ENCODE results near the gene RIPK1. TPM values are rescaled to one million over a fixed set of nuclear protein-coding genes. Genes with fewer than 3 reads are reported as not detected.

Gene RIPK1
- total and polyA plus RNA-seq, 10 of the 15 experiments (the other 5 are each of a cell fraction or from before 2014, with no cell fraction given): 1.6 to 11.2 (median 6.3) TPM

- TF ChIP-seq RB1 (IDR thresholded peaks at IDR 0.05; ENCODE audit: borderline replicate concordance) (peak; percentile 87; the same call in 1 of the 2 replicates), CEBPZ (IDR thresholded peaks at IDR 0.05; ENCODE audit: low read depth, low read length) (no peak), SMARCA5 (IDR thresholded peaks at IDR 0.05) (peak; percentile 92), SMAD1 (IDR thresholded peaks at IDR 0.05; ENCODE audit: low read depth, partially characterized antibody) (no peak), NRF1 (conservative IDR thresholded peaks at IDR 0.05; ENCODE audit: low read depth, low read length) (no peak), IRF5 (IDR thresholded peaks at IDR 0.05; ENCODE audit: borderline replicate concordance) (no peak), RCOR1 (conservative IDR thresholded peaks at IDR 0.05; ENCODE audit: low read depth, low read length) (no peak), MYC (IDR thresholded peaks at IDR 0.05; ENCODE audit: insufficient read depth, insufficient read length, insufficient replicate concordance, low read length, severe bottlenecking) (no peak), ZBTB11 (CRISPR knock-in tag; IDR thresholded peaks at IDR 0.05) (peak; percentile 66), CREM (IDR thresholded peaks at IDR 0.05; ENCODE audit: low read depth) (no peak), JUND (IDR thresholded peaks at IDR 0.05; ENCODE audit: low read depth, low read length) (no peak), ZZZ3 (IDR thresholded peaks at IDR 0.05; ENCODE audit: control insufficient read depth, insufficient read length, low read depth) (no peak), SMC3 (IDR thresholded peaks at IDR 0.05; ENCODE audit: borderline replicate concordance, low read length) (no peak), MTA2 (IDR thresholded peaks at IDR 0.05; ENCODE audit: low read depth) (no peak), MYB (IDR thresholded peaks at IDR 0.05; ENCODE audit: borderline replicate concordance, low read depth, low read length) (no peak)
- TF ChIP-seq, protein P1, sequence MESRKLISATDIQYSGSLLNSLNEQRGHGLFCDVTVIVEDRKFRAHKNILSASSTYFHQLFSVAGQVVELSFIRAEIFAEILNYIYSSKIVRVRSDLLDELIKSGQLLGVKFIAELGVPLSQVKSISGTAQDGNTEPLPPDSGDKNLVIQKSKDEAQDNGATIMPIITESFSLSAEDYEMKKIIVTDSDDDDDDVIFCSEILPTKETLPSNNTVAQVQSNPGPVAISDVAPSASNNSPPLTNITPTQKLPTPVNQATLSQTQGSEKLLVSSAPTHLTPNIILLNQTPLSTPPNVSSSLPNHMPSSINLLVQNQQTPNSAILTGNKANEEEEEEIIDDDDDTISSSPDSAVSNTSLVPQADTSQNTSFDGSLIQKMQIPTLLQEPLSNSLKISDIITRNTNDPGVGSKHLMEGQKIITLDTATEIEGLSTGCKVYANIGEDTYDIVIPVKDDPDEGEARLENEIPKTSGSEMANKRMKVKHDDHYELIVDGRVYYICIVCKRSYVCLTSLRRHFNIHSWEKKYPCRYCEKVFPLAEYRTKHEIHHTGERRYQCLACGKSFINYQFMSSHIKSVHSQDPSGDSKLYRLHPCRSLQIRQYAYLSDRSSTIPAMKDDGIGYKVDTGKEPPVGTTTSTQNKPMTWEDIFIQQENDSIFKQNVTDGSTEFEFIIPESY (IDR thresholded peaks at IDR 0.05): no peak
- TF ChIP-seq, protein P2, sequence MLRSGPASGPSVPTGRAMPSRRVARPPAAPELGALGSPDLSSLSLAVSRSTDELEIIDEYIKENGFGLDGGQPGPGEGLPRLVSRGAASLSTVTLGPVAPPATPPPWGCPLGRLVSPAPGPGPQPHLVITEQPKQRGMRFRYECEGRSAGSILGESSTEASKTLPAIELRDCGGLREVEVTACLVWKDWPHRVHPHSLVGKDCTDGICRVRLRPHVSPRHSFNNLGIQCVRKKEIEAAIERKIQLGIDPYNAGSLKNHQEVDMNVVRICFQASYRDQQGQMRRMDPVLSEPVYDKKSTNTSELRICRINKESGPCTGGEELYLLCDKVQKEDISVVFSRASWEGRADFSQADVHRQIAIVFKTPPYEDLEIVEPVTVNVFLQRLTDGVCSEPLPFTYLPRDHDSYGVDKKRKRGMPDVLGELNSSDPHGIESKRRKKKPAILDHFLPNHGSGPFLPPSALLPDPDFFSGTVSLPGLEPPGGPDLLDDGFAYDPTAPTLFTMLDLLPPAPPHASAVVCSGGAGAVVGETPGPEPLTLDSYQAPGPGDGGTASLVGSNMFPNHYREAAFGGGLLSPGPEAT (IDR thresholded peaks at IDR 0.05; ENCODE audit: low read depth): no peak
Observed at GRCh38 chr6:3068329-3069214, at the start of gene RIPK1 (continued).

Measured in GM12878 (cell line).